Inflammatory macrophage treated with lipopolysaccharide for 4 hours (primary cell): ENCODE data around the gene ZWILCH.
"Not testable (repeated sequence)": the region's sequence is repeated elsewhere in the genome, so short reads cannot be mapped to it uniquely, and the experiment has no call there.

Source experiments
- DNase-seq: peaks from one replicate; pipeline ENCODE4 v3.0.0-alpha.2; 2020

ZWILCH gene

GRCh38 chr15:66587020-66587419 lies 81.9 kb downstream of the ZWILCH start:
- no peak for DNase-seq

GRCh38 chr15:66587749-66588148 lies 82.6 kb downstream of the ZWILCH start:
- DNase-seq, result no peak

GRCh38 chr15:66588537-66588936 lies 83.4 kb downstream of the ZWILCH start:
- no peak for DNase-seq

GRCh38 chr15:66588971-66589370 lies 83.8 kb downstream of the ZWILCH start:
- DNase-seq, result no peak

GRCh38 chr15:66589429-66589828 lies 84.3 kb downstream of the ZWILCH start:
- DNase-seq, result not testable (repeated sequence)

- DNase-seq, result no peak
These were observed 85.3 kb downstream of the ZWILCH start for GRCh38 chr15:66590435-66590834.

- DNase-seq, result no peak
These were observed 86.3 kb downstream of the ZWILCH start for GRCh38 chr15:66591322-66591862.

GRCh38 chr15:66592505-66593218 lies 87.5 kb downstream of the ZWILCH start:
- DNase-seq, result no peak

GRCh38 chr15:66593219-66593780 lies 88.2 kb downstream of the ZWILCH start:
- no peak for DNase-seq

GRCh38 chr15:66594344-66594743 lies 89.2 kb downstream of the ZWILCH start:
- DNase-seq, result no peak

GRCh38 chr15:66594836-66595235 lies 89.7 kb downstream of the ZWILCH start:
- DNase-seq, result no peak

GRCh38 chr15:66595332-66595731 lies 90.2 kb downstream of the ZWILCH start:
- DNase-seq, result no peak

- DNase-seq, result no peak
These were observed 90.9 kb downstream of the ZWILCH start for GRCh38 chr15:66595931-66596545.

- no peak for DNase-seq
These were observed 93.1 kb downstream of the ZWILCH start for GRCh38 chr15:66598095-66598815.
